Right lobe of liver (tissue), 4 donors: ENCODE measurements around the gene BDKRB2.

ENCODE experiments used
- CTCF ChIP-seq, 4 donors: fragments of 200-600 bp in 3 of 4; fragments of 450-650 bp in 1 of 4; IDR thresholded peaks; one replicate each; pipeline versions ENCODE4 v1.5.1 to v1.8.0; 2016 to 2022; ENCODE audit warnings: antibody characterized with exemption in 4 of 4, mild to moderate bottlenecking in 2 of 4
- POLR2A ChIP-seq: fragments of 450-650 bp; IDR thresholded peaks from one replicate; pipeline ENCODE4 v1.6.1; 2017; ENCODE audit warnings: antibody characterized with exemption, mild to moderate bottlenecking
- donor health status: DM: no; HTN: no; CAD: no.
- donor health status: DM: no; HTN: no; CAD: no.
- donor health status: DM: no; HTN: yes; CAD: no.

GRCh38 chr14:96272777-96273473 lies 68.3 kb downstream of the BDKRB2 start:
- no peak for TF ChIP-seq CTCF (IDR thresholded peaks at IDR 0.05)
- no peak for TF ChIP-seq POLR2A
